ENCODE data around the gene C16orf74.

C16orf74 gene

DNA sequence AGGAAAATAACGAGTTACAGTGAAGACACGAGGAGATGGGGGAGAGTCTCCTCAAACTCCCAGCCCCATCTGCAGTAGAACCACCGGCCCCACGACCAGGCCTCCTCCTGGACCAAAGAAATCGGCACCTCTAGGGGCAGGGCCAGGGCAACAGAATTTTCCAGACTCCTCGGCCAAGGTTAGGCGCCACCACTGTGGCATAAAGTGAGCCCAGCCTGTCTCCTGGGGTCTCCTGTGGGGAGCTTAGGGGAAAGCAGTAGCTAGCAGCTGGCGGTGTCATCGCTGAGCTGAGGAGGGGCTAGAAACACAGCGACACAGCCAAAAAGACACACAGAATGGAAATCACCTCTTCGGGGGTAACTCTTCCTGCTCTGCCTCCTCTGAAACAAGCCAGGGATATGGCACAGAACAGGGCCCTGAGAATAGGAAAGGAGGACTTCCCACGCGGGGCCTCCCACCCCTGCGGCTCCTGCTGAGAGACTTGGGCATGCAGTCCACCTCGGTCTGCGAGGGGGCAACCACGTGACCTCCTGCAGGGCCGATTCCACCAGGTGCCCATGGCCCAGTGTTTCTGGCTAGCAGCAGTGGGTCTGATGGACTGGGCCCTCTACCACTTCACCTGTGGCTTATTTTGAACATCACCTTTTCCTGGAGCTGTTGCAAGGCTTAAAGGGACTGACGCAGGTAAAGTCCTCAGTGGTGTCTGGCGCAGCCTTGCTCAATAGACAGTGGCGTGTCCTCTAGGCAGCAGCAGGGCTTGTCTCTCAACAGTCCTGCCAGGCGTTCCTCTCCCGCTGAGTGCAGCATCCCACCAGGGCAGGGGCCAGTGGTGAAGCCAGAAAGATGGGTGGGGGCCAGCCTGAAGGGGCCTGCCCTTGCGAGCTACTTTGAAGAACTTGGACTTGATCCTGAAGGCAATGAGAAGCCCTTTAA lies 55.4 kb downstream of the C16orf74 start:
- no peak for DNase-seq (ENCODE audit: low read depth in 2 of 2)

DNA sequence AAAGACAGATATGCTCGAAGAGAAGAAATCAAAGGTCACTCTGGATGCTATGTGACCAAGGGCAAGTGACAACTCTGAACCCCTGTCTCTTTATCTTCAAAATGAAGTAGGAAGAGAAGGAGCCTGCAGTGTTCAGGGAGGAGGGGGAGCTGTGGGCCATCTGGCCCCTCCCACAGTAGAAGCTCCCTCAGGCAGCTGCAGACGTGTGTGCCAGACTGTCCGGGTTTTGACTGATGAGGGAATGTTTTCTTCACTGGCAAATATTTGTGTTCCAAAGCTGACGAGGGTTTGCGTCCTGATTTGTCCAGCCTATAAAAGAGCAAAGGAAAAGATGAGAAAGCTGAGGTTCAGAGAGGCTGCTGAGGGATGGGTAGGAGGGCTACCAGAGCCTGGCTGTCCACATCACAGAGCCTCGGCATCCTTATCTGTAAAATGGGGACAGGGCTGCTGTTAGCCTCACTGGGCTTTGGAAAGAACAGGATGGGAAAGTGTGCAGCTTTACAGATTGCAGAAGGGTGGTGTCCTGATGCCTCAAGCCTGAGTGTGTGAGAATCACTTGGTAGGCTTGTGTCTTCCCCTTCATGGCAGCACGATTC lies 60.3 kb downstream of the C16orf74 start:
- no peak for DNase-seq (ENCODE audit: low read depth in 2 of 2)

DNA sequence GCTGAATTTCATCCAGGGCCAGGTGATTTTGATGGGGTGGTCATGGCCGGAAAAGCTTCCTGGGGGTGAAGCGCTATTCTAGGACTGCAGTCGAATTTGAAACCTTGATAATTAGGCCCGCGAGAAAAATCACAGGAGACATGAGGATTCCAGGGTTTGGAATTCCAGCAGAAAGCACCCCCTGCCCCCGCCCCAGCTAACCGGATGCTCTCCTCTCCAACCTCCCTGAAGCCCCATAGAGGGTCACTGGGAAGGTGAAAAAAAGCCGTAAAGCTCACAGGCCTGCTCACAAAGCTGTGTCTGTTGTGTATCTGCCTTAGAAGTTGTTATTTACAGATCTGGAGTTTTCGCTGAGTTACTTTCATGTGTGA lies 61.0 kb downstream of the C16orf74 start:
- DNase-seq (ENCODE audit: low read depth in 2 of 2), result no peak

DNA sequence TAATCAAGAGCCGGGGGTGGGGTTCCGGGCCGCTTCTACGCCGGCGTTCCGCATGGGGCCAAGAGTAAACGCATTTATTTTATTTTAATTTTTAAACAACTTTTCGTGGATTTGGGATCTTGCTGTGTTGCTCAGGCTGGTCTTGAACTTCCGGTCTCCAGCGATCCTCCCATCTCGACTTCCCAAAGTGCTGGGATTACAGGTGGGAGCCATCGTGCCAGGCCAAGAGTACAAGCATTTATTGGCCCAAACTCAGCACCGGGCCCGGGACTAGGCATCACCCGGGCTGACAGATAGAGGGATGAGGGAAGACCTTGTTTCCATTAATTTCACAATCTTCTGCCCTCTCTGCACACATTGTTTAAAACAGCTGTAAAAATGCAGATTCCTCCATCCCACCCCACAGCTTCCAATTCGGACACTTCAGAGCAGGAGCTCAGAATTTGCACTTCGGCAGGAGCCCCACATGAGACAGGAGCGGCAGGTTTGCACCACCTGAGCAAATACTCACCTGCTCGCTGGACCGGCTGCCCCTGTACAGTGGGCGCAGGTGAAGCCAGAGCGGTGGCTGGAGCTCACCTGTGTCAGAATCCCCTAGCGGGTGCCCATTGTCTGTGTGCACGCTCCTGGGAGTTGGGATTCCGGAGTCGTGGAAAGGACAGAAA lies 61.5 kb downstream of the C16orf74 start:
- no peak for DNase-seq (ENCODE audit: low read depth in 2 of 2)

DNA sequence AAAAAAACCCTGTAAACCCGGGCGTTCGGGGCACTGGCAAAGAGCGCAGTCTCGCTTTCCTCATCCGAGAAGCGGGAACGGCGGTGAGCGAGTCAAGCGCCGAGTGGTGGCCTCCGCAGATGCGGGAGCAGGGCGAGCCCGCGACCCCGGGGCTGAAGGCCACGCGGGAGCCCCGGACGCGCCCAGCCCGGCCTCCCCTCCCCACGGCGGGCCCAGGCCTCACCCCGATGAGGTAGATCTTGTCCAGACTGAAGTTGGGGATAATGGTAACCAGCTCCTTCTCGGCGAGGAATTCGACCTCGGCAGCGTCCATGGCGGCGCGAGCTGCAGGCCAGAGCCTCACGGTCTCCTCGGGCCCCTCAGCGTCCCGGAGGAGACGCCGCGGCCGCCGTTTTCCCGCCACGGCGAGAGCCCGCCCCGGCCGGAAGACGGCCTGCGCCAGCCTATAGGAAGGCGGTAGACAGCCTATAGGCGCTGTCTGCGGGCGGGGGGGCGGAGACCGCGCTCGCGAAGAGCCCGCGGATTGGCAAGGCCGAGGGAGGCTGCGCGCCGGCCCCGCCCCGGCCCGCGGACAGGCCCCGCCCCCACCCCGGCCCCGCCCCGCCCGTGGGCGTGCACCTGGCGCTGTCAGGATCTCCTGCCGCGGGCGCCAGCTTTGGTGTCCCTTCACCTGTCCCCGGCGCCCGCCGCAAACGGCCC lies 62.2 kb downstream of the C16orf74 start, which contains the start of gene GINS2:
TSS of gene GINS2 (minus strand) at position 369 of the 699 bp plus-strand sequence. CDS start at position 313, 56 bp downstream.
- peak; percentile 83 to 87 for DNase-seq (ENCODE audit: low read depth in 2 of 2)

DNA sequence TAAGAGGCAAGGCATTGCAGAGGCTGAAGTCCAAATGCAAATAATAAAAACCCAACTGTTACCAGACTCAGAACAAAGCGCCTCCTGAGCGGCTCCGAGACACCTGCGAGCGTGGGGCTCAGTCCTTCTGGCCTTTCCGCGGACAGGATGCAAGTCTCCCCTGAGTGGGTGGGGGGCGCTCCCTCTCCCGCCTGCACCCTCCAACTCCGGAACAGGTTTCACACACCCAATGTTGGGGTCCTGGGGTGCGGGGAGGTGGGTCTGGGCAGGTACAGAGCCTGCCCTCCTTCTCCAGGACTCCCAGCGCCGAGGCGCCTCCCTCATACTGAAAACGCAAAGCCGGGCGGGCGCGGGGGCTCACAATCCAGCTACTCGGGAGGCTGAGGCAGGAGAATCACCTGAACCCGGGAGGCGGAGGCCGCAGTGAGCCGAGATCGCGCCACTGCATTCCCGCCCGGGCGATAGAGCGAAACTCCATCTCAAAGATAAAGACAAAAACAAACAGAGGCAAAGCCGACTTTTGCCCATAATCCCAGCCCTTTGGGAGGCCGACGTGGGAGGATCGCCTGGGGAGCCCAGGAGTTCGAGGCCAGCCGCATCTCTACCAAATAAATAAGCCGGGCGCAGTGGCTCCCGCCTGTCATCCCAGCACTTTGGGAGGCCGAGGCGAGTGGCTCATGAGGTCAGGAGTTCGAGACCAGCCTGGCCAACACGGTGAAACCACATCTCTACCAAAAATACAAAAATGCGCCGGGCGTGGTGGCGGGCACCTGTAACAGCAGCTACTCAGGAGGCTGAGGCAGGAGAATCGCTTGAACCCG lies 63.0 kb downstream of the C16orf74 start:
- no peak for DNase-seq (ENCODE audit: low read depth in 2 of 2)

DNA sequence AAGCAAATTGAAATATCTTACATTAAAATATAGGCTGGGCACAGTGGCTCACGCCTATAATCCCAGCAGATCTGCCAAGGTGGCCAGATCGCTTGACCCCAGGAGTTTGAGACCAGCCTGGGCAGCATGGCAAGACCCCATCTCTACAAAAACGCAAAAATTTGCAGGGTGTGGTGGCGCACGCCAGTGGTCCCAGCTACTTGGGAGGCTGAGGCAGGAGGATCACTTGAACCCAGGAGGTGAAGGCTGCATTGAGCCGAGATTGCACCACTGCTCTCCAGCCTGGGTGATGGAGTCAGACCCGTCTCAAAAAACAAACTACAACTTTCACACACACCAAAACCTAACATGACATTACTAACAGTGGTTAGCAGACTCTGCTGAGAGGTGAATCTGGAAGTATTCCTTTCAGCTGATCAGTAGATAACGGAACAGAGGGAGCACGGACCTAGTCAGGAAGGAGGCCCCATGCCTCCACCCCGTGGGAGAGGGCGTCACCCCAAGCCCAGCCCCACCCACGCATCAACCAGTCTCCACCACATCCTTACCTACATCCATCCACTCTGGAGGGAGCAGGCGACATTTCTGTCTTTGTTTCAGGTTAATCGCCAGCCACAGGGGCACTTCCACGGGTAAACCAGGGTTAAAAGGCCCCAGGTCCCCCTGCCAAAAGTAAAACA lies 63.8 kb downstream of the C16orf74 start:
- DNase-seq (ENCODE audit: low read depth in 2 of 2), result peak in 1 of 2 donors; percentile 27

DNA sequence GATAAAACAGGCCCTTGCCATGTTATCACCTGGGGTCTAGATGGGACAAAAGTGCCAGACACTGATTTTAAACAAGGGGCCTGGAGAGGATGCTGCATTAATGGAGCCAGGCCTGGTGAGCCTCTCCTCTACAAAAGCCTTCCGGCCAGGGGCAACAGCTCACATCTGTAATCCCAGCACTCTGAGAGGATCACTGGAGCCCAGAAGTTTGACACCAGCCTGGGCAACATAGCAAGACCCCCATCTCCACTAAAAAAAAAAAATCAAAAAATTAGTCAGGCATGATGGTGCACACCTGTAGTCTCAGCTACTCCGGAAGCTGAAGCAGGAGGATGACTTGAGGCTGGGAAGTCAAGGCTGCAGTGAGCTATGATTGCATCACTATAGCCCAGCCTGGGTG lies 65.6 kb downstream of the C16orf74 start:
- DNase-seq (ENCODE audit: low read depth in 2 of 2), result no peak

DNA sequence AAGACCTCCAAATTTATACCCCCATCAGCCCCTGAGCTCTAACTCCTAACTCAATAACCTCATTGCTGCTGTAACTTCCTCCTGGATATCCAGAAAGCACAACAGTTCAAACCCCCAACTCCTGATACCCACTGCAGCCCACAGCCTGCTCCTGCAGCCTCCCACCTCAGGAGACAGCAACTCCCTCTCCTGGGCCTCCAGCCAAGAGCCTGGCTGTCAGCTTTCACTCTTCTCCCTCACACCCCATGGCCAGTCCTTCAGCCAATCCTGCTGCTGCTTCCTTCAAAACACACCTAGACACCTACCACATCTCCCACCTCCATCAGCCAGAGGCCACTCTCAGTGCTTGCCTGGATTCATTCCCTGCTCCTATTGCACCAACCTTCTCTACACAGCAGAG lies 67.5 kb downstream of the C16orf74 start:
- DNase-seq (ENCODE audit: low read depth in 2 of 2), result no peak

DNA sequence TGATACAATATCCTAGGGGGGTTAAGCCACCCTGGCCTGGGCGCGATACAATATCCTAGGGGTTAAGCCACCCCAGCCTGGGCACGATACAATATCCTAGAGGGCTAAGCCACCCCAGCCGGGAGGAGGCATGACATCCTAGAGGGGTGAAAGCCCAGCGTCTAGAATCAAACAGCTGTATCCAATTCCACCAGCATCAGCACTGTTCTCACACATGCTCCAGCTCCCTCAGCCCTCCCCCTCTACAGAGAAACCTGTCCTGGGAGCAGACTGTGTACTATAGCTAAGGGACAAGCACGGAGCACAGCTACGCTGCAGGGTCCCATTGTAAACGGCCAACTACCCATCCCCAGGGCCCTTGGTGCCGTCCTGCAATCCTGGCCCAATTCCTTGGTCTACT lies 68.4 kb downstream of the C16orf74 start:
- DNase-seq (ENCODE audit: low read depth in 2 of 2), result no peak

DNA sequence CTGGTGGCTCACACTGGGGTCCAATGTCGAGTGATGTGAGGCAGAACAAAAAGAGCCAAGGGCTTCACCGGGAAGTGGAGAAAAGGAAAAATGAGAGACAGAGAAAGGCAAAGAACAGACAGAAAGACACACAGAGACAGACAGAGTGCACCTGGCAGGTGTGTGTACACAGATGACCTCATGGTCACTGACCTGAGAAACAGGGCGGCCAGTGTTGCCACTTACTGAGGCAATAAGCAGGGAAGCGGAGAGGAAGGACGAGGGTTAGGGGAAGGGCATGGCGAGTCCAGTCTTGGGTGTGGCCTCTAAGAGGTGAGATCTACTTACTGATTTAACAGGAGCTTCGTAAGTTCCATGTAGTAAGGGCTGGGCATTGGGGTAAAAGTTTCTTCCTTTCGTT lies 69.6 kb downstream of the C16orf74 start:
- DNase-seq (ENCODE audit: low read depth in 2 of 2), result no peak

DNA sequence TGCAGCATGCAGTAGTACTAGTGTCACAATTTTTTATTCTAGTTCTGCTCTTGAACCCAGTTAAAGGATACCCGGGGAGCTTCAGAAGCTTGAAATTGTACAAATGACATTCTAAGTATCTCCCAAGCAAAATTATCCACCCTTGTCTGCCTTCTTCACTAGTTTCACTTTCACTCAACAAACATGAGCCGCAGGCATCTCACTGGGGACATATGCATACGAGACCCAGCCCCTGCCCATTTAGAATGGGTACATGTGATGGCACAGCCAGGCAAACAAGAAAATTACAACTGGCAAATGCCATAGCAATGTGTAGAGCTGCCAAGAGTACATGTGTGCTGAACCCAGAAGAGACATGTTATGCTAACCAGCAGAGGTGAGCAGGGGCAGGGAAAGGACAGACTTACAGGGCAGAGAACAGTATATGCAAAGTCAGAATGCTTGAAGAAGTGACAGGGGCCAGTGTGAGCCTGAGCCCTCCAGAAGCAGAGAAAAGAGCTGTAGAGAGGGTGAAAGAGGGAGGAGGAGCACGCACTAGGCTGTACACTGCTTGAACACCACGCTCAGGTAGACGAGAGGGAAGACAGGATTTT lies 70.4 kb downstream of the C16orf74 start:
- DNase-seq (ENCODE audit: low read depth in 2 of 2), result no peak

DNA sequence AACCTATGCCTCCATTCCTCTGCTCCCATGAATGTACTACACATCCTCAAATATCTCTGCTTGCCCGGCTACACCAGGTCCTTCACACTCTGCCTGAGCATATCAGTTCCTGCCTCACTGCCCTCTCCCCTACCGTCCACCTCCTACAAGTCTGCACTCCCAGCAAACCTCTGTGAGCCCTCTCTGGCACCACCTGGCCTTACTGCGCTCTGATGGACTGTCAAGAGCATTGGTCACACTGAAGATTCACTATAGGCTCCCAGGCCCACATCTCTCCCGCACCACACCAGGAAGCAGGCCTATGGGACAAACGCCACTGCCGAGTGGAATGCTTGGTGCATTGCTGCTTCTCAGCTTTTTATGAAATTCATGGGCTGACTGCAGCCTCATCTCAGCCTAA lies 71.0 kb downstream of the C16orf74 start:
- DNase-seq (ENCODE audit: low read depth in 2 of 2), result no peak

DNA sequence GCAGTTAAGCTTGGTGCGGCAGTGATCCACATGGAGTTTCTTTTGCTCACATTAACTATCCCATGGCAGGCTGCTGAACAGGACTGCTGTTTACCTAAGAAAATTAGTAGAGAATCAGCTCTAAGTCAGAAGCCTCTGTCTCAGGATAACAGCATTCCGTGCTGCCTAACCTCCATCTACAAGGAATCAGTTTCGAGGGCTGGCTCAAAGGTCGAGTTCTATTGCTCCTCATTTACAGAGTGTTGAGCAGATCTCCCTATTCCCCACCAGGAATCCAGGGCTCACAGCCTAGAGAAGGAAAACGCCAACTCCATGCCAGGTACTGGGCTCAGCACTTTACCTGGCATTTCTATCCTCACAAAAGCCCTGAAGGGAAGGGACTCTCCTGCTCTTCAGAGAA lies 72.1 kb downstream of the C16orf74 start:
- DNase-seq (ENCODE audit: low read depth in 2 of 2), result no peak

DNA sequence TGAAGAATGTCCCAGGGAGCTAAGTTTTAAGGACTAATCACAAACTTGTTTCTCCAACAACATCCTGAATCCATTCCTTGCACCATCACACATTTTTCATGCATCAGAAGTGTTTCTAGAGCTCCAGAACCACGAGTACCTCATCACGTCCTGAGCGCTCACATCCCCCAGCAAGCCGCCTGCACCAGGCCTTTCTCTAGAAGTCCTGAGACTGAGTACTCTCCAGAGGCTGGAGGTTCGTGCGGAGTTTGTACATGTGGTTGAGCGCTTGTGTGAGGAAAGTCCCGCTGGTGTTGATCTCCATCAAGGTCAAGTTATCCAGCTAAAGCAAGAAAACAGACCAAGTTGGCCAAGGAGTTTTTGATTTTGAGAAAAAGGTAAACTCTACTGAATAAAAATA lies 72.9 kb downstream of the C16orf74 start:
- DNase-seq (ENCODE audit: low read depth in 2 of 2), result no peak

DNA sequence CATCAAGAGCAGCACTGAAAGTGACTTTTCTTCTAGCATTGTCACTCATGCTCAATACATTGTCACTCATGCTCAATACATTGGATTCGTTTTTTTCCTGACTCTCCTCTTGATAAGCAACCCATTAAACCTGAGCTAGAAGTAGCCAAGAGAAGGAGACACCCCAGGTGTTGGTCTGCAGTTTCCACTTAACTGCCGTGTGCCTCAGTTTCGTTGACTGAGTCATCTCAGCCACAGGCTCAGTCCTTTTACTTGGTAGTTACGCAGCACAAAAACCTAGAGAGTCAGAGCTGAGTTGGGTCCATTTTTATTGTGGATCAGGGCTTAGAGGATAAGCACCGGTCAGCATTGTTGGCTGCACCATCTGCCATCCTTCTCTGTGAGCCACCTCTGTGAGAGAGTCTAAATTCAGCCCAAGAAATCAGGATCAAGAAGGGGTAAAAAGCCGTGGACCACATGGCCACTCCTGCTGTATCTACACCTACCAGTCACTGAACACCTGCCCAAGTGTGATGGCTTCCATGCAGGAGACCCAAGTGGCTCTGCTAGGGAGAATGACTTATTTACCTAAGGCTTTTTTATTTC lies 73.4 kb downstream of the C16orf74 start:
- DNase-seq (ENCODE audit: low read depth in 2 of 2), result no peak

DNA sequence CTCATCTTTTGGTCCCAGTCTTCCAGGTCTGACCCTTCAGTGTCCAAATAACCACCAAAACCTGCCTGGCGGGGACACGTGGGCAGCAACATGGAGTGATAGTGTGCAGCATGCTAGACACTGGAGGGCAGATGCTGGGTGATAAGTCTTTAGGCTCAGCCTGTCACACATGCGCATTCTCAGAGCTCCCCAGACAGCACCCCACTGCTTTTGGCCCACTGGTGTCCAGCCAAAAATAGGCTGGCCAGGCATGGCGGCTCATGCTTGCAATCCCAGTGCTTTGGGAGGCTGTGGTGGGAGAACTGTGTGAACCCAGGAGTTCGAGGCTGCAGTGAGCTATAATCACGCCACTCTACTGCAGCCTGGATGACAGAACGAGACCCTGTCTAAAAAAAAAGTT lies 74.4 kb downstream of the C16orf74 start:
- DNase-seq (ENCODE audit: low read depth in 2 of 2), result no peak

DNA sequence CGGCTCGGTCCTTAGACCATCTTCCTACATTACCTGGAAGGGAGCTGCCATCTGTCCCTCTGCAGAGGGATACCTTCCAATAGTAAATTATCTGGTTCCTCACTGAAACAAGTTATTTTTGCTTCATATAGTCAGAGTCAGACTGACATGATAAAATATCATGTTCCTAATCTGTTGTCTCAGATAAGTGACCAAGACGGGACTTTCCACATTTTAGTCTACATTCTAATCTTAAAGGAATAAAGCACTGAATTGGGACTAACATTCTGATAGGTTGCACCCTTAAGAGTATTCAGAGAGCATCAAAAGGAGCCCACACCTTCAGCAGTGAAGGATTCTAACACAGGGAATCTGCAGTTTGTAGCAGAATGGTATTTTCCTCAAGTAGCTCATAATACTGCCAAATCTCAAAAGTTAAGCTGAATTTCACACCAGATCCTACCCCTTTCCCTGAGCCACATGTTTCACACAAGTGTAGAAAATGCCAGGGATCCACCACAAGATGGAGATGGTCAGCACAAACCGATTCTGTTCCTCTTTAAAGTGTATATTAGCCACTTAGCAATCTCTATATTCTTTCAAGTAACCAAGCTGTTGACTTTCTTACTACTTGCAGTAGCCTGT lies 75.5 kb downstream of the C16orf74 start:
- DNase-seq (ENCODE audit: low read depth in 2 of 2), result no peak

DNA sequence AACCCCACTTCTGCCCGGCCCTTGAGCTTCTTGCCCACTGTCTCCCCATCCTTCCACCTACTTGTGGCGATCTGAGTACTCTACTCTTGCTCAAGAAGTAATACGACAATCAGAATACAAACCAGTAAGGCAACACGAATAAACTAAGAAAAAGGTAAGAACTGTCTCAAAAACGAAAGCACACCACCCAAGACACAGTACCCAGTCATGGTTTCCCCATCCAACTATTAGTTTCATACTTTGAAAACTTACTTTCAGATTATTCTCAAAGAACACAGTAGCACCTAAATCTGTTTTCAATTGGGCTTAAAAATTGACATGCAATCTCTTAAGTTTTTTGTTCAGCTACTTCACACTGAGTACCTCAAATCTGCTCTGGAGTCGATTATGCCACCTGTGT lies 76.1 kb downstream of the C16orf74 start:
- no peak for DNase-seq (ENCODE audit: low read depth in 2 of 2)

DNA sequence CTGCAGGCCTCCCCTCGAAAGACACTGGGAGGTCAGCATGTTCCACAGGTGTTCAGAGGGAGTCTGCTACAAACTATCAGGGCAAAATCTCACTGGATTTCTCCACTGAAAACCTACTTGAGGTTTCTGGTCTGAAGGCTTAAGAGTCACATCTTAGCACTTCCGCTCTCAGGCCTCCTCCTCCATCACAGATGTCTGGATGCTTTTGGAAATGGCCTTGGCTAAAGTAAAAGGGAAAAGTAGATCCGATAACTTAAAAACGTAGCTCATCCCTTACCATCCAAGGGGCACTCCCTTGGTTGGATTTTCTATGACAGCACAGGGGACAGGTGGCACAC lies 76.5 kb downstream of the C16orf74 start:
- DNase-seq (ENCODE audit: low read depth in 2 of 2), result no peak
